Measurements from ENCODE around the gene CHCHD10.

The CHCHD10 gene

GRCh38 chr22:23777776-23778576, 10.2 kb upstream of the CHCHD10 start:
- no peak for TF ChIP-seq CTCF (IDR thresholded peaks at IDR 0.05; ENCODE audit: insufficient read depth, low read depth, low read length, missing control alignments)
- no peak for DNase-seq (ENCODE audit: low read depth)
- H3K4me3 ChIP-seq (ENCODE audit: low read length): no peak overlapping the region

GRCh38 chr22:23775779-23776375, 8.1 kb upstream of the CHCHD10 start:
- no peak overlapping the region for H3K4me3 ChIP-seq (ENCODE audit: low read length)
- no peak for TF ChIP-seq CTCF (IDR thresholded peaks at IDR 0.05; ENCODE audit: insufficient read depth, low read depth, low read length, missing control alignments)

GRCh38 chr22:23774922-23775436, 7.2 kb upstream of the CHCHD10 start:
- no peak overlapping the region for H3K4me3 ChIP-seq (ENCODE audit: low read length)
- DNase-seq (ENCODE audit: low read depth): no peak

More at GRCh38 chr22:23775779-23776375, 8.1 kb upstream of the CHCHD10 start:
- DNase-seq (ENCODE audit: low read depth): no peak

GRCh38 chr22:23774114-23774921, 6.5 kb upstream of the CHCHD10 start:
- no peak for TF ChIP-seq CTCF (IDR thresholded peaks at IDR 0.05; ENCODE audit: insufficient read depth, low read depth, low read length, missing control alignments)
- H3K4me3 ChIP-seq (ENCODE audit: low read length): no peak overlapping the region
- DNase-seq (ENCODE audit: low read depth): no peak

More at GRCh38 chr22:23774922-23775436, 7.2 kb upstream of the CHCHD10 start:
- no peak for TF ChIP-seq CTCF (IDR thresholded peaks at IDR 0.05; ENCODE audit: insufficient read depth, low read depth, low read length, missing control alignments)

- no peak for DNase-seq (ENCODE audit: low read depth)
- no peak for TF ChIP-seq CTCF (IDR thresholded peaks at IDR 0.05; ENCODE audit: insufficient read depth, low read depth, low read length, missing control alignments)
- no peak overlapping the region for H3K4me3 ChIP-seq (ENCODE audit: low read length)
Measured at GRCh38 chr22:23773483-23774113, 5.8 kb upstream of the CHCHD10 start.

- no peak for TF ChIP-seq CTCF (IDR thresholded peaks at IDR 0.05; ENCODE audit: insufficient read depth, low read depth, low read length, missing control alignments)
- peak within 1 kb of the TSS; percentile 32 for H3K4me3 ChIP-seq (ENCODE audit: low read length)
Measured at GRCh38 chr22:23772649-23773473, 5.1 kb upstream of the CHCHD10 start, which contains the start of gene MMP11. Gene MMP11, plus strand, starts transcription at chr22:23772849. Its CDS starts 22 bp downstream, at chr22:23772871.

More at GRCh38 chr22:23772649-23773473, 5.1 kb upstream of the CHCHD10 start, which contains the start of gene MMP11:
- DNase-seq (ENCODE audit: low read depth): peak; percentile 17
